Lower leg skin (tissue), 3 donors: ENCODE results near the gene WFIKKN1.

Experiments used
- POLR2A ChIP-seq, 2 donors: fragments of 450-650 bp; IDR thresholded peaks; one replicate each; pipeline ENCODE4 v1.6.1; 2016 to 2017; ENCODE audit warnings: antibody characterized with exemption in 2 of 2, mild to moderate bottlenecking in 1 of 2, moderate library complexity in 1 of 2
- TF ChIP-seq, protein P1 (sequence below), 3 donors: fragments of 450-650 bp; IDR thresholded peaks; one replicate each; pipeline ENCODE4 v1.5.1; 2016; ENCODE audit warnings: antibody characterized with exemption in 3 of 3, mild to moderate bottlenecking in 3 of 3, moderate library complexity in 2 of 3

DNA sequence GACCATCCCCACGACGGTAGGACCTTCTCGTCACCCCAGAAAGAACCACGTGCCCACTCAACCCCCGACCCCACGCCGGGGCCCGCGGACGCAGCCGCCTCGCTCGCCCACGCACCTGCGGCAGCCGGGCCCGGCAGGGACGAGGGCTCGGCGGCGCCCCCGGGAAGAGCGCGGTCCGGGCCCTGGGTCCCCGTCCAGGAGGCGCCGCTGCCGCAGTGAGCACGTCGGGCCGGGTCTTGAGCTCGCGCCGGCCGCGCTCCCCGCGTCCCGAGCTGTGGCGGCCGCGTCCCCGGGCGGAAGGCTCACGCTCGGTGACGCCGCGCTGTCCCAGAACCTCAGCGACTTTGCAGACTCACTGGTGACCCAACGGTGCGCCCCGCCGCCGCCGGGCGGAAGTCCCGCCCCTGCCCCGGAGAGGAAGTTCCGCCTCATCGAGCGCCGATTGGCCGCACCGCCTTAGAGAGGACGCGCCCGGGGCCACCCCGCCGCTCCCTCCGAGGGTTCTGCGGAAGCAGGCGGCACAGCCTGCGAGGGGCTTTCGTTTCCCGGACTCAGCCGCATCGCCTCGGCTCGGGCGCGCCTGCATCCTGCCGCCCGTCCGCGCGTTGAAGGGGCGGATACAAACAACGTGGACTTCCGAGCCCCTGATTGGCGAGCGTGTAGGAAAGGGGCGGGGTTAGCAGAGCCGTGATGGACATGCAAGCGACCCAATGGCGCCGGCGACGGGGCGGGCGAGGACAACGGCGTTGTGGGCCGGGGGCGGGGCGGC is 41.7 kb upstream of the WFIKKN1 start:
- TF ChIP-seq, protein P1, sequence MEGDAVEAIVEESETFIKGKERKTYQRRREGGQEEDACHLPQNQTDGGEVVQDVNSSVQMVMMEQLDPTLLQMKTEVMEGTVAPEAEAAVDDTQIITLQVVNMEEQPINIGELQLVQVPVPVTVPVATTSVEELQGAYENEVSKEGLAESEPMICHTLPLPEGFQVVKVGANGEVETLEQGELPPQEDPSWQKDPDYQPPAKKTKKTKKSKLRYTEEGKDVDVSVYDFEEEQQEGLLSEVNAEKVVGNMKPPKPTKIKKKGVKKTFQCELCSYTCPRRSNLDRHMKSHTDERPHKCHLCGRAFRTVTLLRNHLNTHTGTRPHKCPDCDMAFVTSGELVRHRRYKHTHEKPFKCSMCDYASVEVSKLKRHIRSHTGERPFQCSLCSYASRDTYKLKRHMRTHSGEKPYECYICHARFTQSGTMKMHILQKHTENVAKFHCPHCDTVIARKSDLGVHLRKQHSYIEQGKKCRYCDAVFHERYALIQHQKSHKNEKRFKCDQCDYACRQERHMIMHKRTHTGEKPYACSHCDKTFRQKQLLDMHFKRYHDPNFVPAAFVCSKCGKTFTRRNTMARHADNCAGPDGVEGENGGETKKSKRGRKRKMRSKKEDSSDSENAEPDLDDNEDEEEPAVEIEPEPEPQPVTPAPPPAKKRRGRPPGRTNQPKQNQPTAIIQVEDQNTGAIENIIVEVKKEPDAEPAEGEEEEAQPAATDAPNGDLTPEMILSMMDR (IDR thresholded peaks at IDR 0.05): no peak
- TF ChIP-seq POLR2A (IDR thresholded peaks at IDR 0.05): no peak
